GM12875 (cell line): ENCODE data around the gene CUBN.

Experiments used
- H3K4me3 ChIP-seq: one replicate; pipeline ENCODE4 v1.5.1; 2011; ENCODE audit warnings: low read depth, low read length, control low read depth
- TF ChIP-seq, protein P1 (sequence below): IDR thresholded peaks from 2 replicates; pipeline ENCODE4 v1.5.1; 2011; ENCODE audit warnings: low read depth, mild to moderate bottlenecking, control low read depth, inconsistent platforms, low read length, moderate library complexity, borderline replicate concordance; ENCODE audit not compliant: insufficient read depth

CUBN gene

DNA sequence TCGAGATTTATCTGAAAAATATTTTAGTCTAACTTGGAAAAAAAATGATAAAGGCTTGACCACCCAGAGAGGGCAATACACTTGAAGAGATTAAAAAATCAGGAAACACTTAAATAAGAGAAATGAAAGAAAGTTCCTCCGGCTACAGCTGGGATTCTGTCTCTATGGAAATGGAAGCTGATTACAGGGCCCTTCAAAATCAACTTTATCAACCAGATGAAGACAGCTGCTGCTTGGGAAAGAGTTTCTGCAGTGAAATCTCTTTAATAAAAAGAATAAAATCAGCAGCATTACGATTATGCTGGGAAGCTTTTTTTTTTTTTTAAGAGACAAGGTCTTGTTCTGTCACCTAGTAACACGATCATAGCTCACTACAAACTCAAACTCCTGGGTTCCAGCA is 316.9 kb downstream of the CUBN start:
- no peak overlapping the region for H3K4me3 ChIP-seq
- TF ChIP-seq, protein P1, sequence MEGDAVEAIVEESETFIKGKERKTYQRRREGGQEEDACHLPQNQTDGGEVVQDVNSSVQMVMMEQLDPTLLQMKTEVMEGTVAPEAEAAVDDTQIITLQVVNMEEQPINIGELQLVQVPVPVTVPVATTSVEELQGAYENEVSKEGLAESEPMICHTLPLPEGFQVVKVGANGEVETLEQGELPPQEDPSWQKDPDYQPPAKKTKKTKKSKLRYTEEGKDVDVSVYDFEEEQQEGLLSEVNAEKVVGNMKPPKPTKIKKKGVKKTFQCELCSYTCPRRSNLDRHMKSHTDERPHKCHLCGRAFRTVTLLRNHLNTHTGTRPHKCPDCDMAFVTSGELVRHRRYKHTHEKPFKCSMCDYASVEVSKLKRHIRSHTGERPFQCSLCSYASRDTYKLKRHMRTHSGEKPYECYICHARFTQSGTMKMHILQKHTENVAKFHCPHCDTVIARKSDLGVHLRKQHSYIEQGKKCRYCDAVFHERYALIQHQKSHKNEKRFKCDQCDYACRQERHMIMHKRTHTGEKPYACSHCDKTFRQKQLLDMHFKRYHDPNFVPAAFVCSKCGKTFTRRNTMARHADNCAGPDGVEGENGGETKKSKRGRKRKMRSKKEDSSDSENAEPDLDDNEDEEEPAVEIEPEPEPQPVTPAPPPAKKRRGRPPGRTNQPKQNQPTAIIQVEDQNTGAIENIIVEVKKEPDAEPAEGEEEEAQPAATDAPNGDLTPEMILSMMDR: no peak

DNA sequence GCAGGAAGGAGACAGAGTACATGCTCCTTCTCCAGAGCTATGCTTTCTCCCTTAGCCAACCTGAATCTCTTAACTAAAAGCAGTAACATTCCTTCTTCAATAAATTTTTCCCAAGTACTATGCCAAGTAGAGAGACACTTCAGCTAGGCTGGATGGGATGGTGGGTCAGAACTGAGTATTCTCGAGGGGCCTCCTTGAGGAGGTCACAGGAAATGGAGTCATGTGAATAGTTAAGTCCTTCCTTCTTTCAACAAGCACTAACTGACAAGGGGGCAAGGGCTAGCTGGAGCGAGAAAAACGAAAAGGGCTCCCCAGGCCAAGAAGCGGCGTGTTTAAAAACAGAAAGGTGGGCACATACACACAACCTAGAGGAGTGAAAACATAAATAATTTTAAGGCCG is 317.8 kb downstream of the CUBN start:
- TF ChIP-seq, protein P1: no peak

DNA sequence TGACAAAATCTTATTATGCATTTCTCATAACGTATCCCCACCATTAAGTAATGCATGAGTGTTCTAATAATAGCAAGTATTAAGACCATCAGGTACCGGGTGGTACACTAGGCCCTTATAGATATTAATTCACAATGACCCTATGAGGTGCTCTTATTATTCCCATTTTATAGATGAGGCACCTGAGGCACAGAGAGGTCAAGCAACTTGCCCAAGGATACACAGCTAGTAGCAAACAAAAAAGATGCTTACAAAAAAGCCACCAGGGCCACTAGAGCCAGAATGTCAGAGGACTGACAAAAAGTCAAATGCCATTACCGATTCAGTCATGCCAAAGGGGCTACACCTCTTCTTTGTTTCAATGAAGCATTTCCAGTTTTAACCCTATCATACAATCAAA is 318.3 kb downstream of the CUBN start:
- TF ChIP-seq, protein P1: no peak
- no peak overlapping the region for H3K4me3 ChIP-seq

More for the DNA sequence above, 317.8 kb downstream of the CUBN start:
- H3K4me3 ChIP-seq: no peak overlapping the region

DNA sequence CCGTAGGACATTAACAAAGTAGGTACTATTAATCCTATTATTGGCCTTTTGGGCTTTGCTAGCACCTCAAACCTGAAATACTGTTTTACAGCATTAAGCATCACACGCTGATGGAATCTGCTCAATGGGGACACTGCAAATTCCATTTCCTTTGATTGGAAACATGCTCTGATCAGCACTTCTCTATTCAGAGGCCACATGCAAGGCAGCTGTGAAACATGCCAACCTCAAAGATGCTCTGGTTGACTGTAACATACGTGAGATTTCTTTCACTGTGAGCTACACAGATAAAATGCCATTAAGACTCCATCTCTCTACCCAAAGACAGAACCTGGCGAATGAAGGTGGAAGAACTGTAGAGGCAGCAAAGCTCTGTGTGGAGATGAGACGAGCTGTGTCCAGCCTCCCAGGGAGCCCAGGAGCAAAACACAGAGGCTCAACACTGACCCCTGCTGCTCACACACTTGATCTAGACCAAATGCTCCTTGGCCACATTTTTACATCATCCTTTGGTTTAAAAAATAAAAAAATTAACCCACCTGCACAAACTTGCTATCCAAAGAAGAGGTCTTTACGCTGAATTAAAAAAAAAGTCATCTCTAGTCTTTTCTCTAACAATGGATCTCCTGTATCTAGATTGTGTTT is 320.4 kb downstream of the CUBN start:
- H3K4me3 ChIP-seq: no peak overlapping the region
- TF ChIP-seq, protein P1: peak; percentile 60; the same call in 1 of the 2 replicates

DNA sequence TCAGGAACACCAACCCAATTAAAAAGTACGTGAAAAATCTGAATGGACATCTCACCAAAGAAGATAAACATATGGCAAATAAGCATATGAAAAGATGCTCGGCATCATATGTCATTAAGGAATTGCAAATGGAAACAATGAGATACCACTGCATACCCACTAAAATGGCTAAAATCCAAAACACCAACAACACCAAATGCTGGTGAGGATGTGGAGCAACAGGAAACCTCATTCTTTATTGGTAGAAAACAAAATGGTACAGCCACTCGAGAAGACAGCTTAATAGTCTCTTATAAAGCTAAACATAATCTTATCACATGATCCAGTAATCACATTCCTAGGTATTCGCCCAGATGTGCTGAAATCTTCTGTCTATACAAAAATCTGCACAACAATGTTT is 325.5 kb downstream of the CUBN start:
- TF ChIP-seq, protein P1: no peak
- no peak overlapping the region for H3K4me3 ChIP-seq

DNA sequence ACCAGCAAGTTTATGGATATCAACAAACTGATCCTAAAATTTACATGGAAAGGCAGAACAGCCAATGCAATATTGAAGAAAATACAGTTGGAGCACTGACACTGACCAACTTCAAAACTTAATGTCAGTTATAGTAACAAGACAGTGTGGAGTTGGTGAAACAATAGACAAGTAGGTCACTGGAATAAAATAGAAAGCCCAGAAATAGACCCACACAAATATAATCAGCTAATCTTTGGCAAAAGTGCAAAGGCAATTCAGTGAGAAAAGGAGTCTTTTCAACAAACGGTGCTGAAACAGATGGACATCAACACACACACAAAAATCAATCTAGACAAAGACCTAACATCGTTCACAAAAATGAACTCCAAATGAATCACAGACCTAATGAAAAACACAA is 326.1 kb downstream of the CUBN start:
- TF ChIP-seq, protein P1: no peak
- no peak overlapping the region for H3K4me3 ChIP-seq

DNA sequence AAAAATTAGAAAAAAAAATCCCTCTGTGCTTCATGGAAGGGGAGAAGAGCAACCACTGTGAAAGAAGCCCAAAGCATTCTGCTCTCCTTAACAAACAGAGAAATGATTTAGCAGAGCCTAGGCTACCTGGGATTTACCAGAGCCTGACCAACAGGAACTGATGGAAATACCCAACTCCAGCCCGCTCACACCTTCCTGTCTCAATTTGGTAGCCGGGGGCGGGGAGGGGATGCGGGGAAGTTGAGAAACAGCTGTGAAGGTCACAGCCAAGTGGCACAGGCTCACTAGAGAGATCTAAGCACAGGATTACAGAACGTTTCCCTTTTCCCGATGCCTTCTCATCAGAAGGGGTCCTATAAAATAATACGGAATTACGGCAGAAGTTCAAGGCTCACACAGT is 330.0 kb downstream of the CUBN start:
- TF ChIP-seq, protein P1: no peak
- no peak overlapping the region for H3K4me3 ChIP-seq
